Activated CD4-positive, alpha-beta T cell treated with anti-CD3 and anti-CD28 coated beads, Interleukin-2, amount 50 U/mL, for 16 hours (primary cell): ENCODE results near the gene OR8B4.
"Not testable (repeated sequence)": the region's sequence is repeated elsewhere in the genome, so short reads cannot be mapped to it uniquely, and the experiment has no call there.

Source experiments
- DNase-seq: peaks from one replicate; pipeline ENCODE4 v3.0.0-alpha.2; 2020

OR8B4 gene

GRCh38 chr11:124424384-124424921, at the start of gene OR8B4:
Gene OR8B4, minus strand, starts transcription at chr11:124424871. Its CDS starts 0 bp downstream, at chr11:124424871.
- no peak for DNase-seq

DNA sequence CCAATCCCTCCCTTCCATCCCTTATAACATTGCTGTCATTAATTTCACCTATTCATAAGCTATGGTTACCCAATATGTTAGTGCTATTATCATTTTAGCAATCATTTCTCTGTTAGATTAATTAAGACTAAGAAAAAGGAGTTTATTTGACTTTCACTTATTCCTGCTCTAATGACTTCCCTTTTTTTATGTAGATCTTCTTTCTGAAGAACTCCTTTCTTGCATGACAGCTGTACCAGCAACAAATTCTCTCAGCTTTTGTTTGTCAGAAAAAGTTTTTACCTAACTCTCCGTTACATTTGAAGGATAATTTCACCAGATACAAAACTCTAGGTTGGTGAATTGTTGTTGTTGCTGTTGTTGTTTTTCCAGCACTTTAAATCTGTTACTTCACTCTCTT, 49.4 kb upstream of the OR8B4 start:
- no peak for DNase-seq

- no peak for DNase-seq
These were observed 48.8 kb upstream of the OR8B4 start for GRCh38 chr11:124473476-124473875.

DNA sequence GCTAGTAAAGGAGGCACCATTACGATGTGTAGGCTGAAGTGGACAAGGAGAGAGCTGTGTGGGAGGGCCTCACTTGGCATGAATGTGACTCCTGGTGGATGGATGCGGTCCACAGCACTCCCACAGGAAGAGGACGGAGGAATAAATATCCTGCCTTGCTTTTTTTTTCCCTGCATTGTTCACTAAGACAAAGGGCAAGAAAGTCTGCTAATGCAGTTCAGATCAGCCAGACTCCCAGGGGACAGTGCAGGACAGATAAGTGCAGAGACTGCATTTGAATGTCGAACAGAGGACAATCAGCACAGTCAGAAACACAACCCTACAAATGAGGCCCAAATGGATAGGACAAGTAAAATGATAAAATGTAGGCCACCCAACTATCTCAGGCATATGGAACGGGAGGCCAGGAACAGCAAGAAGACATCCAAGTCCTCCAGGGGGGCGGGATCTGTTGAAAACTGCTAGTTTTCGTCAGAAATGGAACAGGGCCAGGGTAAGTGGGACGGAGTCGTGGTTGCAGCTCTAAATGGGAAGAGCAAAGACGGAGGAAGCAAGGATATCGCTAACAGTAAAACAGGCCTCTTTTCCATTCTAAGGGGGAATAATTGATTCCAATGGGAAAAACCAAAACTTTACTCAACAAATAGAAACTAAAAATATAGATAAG, 46.0 kb upstream of the OR8B4 start:
- no peak for DNase-seq

- no peak for DNase-seq
These were observed 42.8 kb upstream of the OR8B4 start for GRCh38 chr11:124467381-124467927.

DNA sequence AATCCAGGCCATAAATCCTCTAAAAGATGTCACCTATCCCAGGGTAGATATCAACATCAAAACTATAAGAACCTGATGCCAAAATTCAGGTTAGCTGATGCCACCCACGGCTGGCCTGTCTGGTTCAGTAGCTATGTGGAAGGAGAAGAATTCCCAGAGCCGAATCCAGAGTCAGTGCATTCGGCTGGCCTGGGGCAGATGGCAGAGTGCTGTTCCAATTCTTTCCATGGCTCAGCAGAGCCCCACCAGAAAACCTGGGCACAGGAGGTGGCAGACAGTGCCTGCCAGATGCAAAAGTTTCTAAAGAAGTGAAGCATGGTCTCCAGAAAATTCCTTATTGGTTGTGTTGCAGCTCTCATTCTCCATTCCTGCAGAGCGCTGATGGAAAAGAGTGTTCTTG, 40.7 kb upstream of the OR8B4 start:
- DNase-seq = no peak

GRCh38 chr11:124463990-124464389, 39.3 kb upstream of the OR8B4 start:
- no peak for DNase-seq

GRCh38 chr11:124463324-124463723, 38.7 kb upstream of the OR8B4 start:
- no peak for DNase-seq

DNA sequence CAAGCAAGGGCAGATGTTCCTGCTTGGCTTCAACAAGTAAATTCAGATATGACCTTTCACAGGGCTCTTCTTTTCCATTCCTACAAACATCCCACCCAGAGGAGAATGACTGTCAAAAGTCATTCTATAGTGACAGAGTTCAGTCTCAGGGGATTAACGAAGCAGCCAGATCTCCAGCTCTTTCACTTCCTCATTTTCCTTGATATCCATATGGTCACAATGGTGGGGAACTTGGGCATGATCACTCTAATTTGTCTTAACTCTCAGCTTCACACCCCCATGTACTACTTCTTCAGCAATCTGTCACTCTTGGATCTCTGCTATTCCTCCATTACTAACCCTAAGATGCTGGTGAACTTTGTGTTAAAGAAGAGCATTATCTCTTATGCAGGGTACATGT, 35.8 kb upstream of the OR8B4 start:
- no peak for DNase-seq

- DNase-seq = not testable (repeated sequence)
These were observed 34.7 kb upstream of the OR8B4 start for GRCh38 chr11:124459379-124459778.

DNA sequence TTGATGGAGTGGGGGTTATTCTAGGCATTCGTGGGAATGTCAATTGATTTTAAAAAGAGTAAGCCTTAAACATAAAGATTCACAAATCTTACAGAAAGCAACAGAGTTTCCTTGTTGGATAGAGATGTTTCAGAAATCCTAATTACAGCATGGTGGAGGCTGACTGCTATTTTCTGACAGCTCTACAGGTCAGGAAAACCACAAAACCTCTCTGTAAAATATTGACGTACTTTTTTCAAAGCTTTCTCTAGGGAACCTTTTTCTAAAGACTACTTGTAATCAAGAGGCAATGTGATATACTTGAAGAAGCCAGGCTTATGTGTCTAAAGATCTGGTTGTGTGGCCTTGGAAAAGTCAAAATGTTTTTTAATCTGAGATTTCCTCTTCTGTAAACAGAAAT, 29.9 kb upstream of the OR8B4 start:
- no peak for DNase-seq

- DNase-seq = no peak
These were observed 22.2 kb upstream of the OR8B4 start for GRCh38 chr11:124446916-124447315.

- DNase-seq = no peak
These were observed 21.0 kb upstream of the OR8B4 start, which contains the start of gene OR8B8 for GRCh38 chr11:124445646-124446150. Gene OR8B8, minus strand, starts transcription at chr11:124445696. Its CDS starts 4,611 bp downstream, at chr11:124441085.

DNA sequence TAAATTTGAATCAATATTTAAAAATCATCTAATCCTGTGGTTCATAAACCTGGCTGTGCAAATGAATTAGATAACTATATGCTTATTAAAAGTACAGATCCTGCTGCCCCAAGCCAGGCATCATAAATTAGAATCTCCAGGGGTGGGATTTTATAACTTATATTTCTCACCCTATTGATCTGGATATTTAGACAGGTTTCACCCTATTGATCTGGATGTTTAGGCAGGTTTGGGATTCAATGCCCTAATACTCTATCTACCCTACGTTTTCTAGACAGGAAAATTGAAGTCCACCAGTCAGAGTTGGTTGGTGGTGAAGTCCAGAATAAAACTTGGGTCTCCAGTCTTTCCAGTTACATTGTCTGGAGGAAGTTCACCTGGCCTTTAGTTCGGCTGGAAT, 18.2 kb upstream of the OR8B4 start:
- no peak for DNase-seq

DNA sequence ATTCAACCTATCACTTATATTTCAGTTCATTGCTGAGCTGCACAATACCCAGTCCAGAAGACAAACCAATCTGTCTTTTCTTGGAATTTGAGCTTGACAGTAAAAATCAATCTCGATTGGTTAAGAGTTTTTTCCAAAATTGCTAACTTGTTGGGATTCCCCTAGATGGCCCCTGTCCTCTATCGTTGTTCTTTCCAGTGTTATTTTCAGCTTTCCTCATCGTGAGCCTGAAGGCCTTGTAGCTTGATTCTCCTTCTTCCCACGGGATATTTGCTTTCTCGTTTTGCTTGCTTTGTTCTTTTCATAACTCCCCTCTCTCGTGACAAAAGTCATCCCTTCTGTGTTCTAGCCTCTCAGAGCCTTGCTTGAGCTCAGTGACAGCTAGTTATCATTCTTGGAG, 17.8 kb upstream of the OR8B4 start:
- DNase-seq = no peak

DNA sequence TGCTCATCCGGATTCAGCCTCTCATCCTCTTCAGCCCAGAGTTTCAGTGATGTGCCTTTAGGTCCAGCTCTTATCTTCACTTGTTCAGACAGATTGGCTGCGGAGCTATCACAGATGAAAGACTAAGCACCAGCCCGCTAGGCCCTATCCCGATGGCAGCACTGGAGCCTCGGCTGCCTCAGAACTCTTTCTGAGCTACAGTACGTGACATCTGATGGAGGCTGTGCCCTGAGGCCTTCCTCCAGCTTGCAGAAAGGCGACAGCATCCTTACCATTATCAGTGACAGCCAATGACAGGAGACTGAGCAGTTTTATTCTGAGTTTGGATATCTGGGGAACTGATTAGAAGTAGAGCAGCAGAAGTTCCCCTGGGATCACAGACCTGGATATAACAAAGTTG, 16.8 kb upstream of the OR8B4 start:
- no peak for DNase-seq

DNA sequence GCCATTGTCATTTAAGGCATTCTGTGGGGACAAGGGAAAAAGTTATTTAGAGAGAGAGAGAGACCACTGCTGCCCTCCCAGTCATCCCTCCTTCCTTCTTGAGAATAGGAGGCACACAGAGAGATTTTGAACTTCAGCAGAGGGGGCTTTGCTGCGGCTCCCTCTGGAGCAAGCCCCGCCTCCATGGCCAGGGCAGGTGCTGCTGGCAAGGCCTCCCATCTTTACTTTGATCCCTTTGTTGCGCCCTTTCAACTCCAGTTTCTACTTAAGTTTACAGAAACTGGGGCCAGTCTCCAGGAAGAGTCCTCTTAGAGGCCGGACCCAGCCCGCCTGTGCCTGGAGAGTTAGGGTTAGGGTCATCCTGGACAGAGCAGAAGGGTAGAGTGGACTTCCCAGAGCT, 16.4 kb upstream of the OR8B4 start:
- DNase-seq = no peak

DNA sequence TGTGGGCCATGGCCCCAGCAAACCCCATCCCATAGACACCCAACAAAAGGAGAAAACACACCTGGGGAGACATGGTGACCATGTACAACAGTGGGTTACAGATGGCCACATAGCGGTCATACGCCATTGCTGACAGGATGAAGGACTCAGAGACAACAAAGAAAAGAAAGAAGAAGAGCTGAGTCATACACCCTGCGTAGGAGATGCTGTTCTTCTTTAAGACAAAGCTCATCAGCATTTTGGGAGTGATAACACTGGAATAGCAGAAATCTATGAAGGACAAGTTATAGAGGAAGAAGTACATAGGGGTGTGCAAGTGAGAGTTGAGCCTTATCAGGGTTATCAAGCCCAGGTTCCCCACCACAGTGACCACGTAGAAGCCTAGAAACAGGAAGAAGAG, 15.9 kb upstream of the OR8B4 start:
- DNase-seq = no peak

DNA sequence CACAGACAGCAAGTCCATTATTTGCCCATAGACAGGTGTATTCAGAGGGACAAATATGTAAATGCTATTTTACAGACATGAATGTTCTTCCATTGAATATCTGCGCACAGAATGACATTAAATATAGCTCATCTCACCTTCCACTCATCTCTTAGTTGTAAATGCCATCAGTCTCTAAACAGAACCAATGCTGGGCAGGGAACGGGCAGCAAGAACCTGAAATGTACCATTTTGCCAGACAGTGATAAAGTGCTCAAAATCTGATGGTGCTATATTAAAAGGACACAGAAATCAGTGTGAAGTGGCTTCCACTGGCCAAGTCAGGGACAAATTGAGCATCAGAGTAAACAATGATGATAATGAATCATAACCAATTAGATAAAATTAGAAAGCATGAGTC, 10.0 kb upstream of the OR8B4 start:
- DNase-seq = no peak

DNA sequence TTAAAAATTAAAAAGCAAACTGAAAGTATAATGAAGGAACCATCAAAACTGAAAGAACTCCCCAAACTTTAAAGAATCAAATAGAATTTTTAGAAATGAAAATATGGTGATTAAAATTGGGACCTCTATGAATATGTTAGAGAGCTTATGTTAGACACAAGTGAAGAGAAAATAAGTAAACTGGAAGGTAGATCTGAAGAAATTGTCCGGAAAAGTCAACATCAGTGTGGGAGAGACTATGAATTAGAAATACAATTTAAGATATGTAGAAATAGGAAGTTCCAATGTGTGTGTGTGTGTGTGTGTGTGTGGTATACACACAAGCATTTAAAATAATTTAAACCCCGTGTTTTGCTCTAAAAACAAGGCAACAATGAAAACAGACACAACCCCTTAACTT, 4.9 kb upstream of the OR8B4 start:
- no peak for DNase-seq

DNA sequence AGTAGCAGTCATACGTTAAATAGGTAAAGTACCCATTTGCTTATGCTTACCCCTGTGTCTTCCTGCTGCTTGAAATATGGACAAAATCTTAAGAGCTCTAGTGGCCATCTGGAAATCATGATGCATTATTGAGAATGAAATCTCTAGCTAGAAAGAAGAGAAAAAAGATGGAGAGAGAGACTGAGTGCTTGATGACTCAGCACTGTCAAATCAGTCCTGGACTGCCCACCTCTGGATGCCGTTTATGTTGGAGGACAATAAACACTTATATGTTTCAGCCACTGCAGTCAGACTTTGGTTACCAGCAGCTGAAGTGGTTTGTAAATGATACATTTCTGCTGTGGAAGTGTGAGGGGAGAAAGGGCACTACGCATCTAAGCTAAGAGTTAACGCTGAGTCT, 3.6 kb downstream of the OR8B4 start:
- DNase-seq = no peak

GRCh38 chr11:124415356-124415923, 9.2 kb downstream of the OR8B4 start:
- peak; percentile 12 for DNase-seq

DNA sequence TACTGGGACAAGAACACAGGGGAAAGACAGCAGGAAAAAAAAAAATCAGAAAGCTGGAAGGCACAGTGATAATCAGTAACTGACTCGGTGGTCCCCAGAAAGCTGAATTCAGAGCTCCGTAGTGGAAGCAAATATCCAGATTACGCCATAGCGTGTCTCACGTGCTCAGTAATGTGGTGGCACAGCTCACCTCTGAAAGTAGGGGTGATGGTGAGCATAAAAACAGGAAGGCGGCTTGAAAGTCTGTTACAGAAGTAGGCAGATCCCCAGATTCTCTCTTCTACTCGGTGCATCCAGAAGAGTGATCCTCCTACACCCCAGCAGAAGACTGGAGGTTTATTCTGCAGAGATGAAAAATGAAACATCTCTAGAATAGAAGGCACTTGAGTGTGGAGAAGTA, 14.8 kb downstream of the OR8B4 start:
- no peak for DNase-seq

DNA sequence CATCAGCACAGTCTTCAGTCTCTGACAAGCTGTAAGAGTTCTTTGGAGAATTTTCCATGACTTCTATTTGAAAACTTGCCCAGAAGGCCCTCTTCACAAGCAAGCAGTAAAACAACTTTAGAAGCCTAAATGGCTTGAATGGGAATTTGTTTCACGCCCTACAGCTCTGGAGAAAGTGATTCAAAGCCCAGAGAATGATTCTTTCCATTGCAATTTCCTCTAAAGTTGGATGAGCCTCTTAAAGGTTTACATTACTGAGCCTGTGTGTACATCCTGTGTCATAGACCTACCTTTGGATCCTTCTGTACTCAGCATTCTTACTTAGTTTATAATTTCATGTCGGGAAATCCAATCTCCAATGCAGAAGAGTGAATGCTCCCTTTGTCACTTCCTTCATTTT, 19.1 kb downstream of the OR8B4 start:
- DNase-seq = no peak
